AG08396 (cell line): ENCODE data around the gene PRDM16.

Experiments used
- DNase-seq: peaks from one replicate; pipeline ENCODE4 v3.0.0; 2012; ENCODE audit warnings: low spot score, mixed read lengths

PRDM16 gene

DNA sequence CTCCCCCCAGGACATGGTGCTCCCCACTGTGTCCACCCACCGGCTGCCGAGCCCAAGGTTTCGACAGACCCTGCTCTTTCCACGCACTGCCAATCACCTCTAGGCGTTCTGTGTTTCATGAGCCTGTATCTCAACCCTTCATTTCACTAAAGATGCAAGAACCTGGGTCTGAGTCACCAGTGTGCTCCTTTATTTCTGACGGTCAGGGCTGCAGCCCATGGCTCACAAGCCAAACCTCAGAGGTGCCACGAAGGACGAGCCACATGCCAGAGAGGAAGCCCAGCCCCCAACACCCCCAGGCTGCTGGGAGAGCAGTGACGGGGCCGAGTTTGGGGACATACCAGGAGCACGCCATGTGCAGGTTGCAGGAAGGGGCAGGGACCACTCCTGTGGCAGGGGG is 306.2 kb downstream of the PRDM16 start:
- DNase-seq: no peak

DNA sequence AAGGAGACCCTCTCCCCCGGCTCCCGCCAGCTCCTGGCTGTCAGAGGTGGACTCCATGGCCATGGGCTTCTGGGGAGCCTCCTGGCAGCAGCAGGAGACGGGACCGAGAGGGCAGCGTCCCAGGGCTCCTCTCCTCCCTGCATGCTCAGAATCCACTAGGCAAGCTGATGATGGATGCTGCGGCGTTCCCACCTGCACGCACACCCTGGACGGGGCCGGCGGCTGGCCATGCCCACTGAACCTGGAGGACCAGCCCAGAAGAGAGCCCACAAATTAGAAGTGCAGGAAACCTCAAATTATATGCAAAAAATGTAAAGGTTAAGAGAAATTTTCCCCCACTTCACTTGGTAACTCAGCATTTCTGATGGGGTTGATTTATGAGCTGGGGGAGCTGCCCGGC is 308.2 kb downstream of the PRDM16 start:
- DNase-seq: no peak

DNA sequence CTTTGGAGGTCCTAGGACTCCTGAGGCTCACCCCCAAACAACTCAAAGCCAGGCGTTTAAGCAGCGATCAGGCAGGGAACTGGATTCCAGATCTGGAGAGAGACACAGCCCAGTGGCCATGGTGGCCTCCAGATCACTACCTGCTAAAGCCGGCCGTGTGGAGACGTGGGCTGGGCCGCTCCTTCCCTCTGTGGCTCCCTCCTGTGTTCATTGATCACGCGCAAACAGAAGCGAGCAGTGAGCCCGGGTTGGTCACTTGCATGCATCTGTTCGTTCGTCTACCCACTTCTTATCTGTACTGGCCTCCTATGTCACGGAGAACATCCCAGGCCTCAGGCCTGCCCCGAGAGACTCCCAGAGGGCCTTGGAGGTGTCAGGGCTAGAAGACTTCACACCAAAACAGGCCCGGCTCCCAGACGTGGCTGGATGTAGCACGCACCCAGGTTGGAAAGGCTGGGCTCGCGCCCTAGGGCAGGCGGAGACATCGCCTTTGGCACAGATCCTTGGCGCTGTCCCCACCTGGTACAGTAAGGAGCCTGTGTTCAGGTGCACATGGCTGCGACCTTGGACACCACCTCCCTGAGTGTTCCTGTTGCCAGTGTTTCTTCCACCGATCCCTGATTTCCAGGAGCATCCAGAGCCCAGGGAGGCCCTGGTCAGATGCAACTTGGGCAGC is 308.7 kb downstream of the PRDM16 start:
- no peak for DNase-seq

DNA sequence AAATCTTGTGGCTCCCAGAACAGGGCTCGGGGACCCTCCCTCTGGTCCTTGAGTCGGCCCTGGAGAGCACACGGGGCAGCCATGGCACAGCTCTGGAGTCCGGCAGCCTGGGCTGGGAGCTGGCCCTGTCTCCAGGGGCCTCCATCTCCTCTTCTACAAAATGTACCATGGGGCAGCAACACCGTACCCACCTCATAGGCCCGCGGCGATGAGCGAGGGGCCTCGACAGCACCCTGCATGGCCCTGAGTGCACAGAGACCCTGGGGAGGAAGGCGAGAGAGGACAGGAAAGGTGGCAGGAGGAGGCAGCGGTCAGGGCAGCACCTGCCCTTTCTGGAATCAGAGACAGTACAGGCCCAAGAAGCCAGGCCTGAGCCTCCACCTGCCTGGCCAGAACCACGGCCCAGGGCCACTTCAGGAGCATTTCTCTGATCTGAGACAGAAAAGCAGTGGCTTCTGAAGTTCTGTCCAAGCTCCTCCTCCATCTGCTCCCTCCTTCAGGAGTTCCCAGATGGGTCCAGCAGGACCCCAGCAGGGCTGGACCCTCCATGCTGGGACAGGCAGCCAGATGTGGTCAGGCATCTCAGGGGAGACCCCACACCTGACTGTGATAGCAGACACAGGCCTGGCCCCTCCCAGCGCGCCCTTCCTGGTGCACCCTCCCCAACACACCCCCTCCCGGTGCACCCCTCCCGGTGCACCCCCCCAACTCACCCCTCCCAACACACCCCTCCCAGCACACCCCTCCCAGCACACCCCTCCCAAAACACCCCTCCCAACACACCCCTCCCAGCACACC is 309.6 kb downstream of the PRDM16 start:
- DNase-seq: no peak

DNA sequence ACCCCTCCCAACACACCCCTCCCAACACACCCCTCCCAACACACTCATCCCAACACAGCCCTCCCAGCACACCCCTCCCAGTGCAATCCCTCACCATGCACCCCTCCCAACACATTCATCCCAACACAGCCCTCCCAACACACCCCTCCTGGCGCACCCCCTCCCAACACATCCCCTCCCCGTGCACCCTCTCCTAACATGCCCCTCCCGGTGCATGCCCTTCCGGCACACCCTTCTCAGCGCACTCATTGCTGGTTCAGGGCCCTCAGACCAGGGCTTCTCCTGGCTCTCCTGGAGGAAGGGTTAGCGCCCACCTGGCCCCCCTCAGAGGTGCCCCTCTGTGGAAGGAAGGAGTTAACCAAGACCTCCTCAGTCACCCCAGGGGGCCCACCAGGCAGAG is 310.9 kb downstream of the PRDM16 start:
- no peak for DNase-seq

DNA sequence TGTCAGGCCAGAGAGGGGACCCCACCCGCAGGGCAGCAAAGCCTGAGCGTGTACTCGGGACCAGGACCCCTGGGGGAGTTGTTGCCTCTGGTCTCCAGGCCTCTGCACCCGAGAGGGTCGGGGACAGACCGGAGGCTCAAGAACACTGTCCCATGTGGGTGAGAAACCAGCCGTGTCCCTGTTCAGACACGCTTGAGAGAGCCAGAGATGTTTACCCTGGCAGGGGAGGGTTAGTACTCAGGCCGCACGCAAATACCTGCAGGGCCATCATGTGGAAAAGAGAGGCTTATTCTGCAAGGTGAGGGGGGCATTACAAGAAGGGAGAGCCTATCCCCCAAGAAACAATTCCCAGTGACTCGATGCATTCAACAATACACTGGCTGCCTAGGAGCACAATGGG is 311.5 kb downstream of the PRDM16 start:
- DNase-seq: no peak

DNA sequence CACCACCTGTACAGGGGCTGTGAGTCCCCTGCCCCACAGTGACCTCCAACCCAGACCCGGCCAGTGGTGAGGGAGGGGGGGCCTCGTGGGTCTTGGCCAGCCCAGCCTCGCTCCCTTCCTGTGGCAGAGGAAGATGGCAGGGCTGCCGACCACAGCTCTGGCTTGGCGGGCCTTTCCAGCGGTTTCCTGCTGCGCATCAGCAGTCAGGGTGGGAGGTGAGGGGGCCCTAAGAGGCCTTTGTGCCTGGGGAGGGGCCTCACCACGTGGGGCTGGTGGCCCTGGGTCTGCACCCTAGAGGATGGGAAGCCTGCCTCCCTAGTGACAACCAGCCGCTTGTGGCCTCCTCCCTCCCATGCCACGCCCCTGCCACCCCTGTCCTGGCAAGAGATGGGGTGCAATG is 312.9 kb downstream of the PRDM16 start:
- DNase-seq: no peak

DNA sequence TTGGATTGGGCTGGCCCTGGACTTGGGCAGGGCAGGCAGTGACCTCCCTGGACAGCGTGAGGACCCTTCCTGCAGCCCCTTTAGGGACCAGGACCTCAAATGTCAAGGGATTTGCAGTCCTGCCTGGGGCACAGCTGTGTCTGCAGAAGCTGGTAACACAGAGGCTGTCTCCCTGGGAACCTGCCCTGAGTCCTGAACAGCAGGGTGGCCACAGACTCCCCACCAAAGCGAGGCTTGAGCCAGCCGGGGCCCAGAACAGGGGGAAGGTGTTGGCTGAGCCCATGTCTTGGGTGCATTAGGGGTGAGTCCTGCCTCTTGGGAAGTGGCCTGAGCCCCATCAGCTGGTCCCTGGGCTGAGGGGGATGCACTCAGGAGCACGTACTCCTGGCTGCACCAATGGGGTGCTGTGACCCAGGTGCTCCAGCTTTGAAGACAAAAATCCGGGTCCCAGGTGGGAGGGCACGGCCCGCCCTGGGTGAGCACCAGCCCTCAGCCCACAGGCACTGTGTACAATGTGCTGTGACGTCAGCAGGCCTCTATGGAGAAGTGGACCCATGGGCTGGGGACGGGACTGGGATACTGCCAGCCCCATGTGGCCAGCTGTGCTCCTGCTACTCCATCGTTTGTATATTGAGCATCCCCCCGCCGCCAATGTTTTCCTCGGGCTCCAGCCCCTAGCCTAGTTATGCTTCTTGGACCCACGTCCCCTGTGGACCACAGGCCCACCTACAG is 313.5 kb downstream of the PRDM16 start:
- DNase-seq: no peak

DNA sequence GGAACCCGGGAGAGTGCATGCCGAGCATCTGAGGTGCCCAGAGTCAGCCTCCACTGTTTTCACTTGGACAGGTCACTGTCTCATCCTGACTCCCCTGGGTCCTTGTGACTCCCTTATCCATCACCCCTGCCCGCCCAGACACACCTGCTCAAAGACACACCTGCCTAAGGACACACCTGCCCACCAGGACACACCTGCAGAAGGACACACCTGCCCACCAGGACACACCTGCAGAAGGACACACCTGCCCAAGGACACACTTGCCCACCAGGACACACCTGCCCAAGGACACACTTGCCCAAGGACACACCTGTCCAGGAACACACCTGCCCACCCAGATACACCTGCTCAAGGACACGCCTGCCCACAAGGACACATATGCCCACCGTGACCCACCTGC is 314.7 kb downstream of the PRDM16 start:
- DNase-seq: no peak

DNA sequence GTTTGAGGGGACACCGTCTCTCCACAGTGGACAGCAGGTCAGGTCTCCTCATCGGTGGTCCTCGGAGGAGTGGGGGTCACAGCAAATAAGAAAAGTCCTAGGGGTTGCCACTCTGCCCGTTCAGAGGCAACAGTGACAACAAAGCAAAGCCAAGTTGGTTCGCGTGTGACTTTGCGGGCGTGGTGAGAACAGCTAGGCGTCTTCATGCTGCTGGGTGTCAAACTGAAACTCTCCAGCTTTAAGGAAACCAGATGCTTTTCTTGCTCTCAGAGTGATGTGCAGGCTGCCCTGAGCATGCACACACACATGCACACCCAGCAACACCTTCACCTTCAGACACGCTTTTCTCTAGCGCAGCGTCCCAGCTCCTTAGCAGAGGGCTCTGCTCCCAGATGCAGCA is 315.4 kb downstream of the PRDM16 start:
- DNase-seq: no peak

DNA sequence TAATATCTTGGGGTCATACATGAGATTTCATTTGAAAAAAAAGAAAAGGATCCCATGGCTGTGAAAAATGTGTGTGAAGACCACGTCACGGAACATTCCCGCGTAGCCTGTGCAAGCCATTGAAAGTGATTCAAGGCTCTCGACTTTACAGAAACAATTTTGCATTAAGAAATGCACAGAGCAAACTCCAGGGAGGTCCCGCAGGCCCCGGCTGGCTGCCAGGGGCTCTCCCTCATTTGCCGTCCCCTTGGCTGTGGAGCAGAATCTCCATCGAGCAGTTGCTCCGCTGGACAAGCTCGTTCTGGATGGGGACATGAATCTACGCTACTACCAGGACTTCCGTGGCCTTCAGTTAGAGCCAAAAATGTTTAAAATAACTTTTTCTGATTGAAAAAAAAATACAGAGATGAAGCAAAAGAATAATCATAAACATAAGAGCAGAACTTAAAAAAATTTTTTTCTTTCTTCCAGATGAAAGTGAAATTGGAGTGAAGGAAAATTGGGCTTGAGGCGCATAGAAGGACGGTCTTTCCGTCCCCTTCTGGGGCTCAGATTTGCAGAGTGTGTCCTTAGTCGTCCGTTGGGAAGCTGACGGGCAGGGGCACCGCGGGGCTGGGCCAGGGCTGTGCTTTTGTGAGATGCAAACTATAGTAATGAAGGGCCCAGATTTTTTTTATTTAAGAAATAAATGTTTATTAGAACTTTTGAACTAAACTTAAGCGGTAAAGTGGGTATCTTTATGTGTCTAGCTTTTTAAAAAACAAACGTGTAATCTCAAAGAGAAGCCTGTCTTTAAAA is 317.4 kb downstream of the PRDM16 start:
- no peak for DNase-seq

DNA sequence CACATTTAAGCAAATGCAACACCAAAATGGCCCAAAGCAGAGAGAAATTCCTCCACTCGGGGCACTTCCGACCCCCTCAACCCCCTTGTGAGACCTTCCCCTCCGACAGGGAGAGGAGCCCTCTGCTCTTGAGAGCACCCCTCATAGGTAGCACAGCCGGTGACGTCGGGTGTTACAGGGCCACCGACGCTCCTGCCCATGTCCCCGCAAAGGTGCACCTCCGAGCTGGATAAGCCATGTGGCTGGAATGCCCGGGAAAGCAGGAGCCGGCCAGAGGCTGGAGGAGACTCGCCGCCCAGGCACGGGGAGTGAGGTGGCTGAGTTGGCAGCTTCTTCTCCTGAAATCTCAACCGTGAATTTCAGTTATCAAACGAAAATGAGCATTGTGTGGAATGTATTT is 318.4 kb downstream of the PRDM16 start:
- no peak for DNase-seq

DNA sequence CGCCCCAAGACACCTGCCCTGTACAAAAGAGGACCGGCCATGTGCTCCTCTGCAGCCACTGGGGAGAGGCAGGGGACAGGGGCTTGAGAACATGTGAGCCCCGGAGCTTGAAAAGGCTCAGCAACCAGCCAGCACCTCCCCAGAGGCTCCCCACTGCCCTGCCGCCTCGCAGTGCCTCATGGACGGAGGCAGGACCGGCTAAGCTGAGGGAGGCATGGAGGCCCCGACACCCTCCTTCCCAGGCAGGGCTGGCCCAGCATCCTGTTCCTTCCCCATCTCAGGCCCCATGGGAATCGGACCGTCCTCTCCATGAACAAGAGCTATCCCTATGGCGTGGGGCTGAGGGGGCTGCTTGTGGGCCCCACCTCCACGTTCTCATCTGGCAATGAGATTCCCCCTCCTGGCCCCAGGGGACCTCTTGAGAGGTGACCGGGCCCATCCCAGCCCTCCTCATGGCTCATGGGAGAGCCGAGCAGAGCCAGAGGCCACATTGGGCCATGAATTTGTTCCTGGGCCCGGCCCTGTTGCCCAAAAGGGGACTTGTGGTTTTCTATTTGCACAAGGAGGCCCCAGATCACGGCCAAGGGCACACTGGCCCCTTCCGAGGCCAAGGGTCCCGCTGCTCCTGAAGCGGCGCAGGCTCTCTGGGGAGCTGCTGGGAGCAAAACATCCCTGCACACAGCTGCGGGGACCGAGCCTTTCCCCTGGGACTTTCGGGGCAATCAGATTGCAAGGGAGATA is 320.3 kb downstream of the PRDM16 start:
- no peak for DNase-seq

DNA sequence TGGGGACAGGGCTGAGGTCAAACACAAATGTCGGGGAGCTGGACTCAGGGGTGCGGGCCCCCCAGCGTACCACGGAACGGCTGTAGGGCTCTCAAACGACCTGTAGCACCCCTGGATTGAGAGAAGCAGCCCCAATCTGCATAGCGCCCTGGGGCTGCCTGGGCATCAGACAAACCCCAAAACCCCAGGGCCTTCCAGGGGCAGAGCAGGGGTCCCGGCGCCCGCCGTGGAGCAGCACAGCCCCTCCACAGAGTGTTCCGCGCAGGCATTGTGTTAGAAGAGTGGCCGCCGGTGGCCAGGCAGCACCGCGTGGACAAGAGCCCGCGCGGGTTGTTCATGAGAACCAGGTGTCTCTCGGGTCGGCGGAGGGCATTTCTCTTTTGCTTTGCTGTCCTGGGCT is 321.3 kb downstream of the PRDM16 start:
- no peak for DNase-seq

DNA sequence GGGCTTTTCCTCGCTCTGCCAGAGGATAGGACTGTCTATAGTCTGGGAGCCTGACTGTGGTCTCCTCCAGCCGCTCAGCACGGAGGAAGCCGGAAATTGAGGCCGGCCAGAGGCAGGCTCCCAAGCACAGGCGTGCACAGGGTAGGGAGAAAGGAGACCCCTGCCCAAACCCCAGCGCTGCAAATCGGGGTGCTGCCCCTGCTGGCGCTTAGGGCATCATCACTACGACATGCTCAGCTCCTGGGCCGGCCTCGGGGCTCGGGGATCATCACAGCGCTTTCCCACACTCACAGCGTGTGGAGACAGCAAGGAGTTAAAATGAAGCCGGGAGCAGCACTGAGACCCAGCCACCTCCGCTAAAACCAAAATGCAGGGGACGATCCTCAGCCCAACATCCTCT is 322.7 kb downstream of the PRDM16 start:
- no peak for DNase-seq

DNA sequence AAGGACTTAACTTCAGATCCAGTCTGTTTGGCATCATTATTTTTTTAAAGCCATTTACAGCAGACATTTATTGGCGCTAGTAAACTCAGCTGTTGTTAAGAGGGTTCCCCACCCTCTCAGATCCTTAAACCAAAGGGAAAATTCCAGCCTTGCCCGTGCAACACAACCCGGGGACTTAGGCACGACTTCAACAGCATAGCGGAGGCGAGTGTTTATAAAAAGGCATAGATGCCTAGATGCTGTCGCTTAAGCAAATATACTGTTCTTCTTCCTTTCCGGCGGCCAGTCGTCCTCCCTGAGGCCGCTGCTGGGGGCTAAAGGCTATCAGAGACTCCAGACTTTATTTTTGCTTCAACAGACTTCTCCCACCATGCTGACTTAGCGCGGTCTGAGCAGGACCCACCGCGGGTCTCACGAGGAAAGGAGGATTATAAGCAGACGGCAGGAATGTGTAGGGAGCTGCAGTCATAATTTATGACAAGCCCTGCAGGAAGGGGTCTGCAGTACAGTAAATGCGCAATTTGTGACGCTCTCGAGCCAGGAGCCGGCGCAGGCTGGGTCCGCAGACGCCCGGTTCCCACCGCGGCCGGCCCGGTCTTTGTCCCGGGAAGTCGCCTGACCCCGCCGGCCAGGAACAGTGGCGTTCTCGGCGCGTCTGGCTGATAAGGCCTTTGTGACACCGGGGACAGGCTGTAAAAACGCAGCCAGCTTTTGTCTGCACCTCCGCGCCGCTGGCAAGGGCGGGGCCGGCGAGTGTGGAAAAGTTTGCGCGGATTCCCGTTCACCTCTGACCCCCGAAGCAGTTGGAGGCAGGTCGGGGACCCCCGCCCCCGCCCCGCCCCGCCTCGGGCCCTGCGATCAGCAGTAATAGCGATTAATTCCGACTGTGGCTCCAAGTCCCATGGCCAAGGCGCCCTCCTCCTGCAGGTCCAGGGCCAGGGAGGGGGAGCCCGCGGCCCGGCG is 324.3 kb downstream of the PRDM16 start:
- DNase-seq: peak; percentile 39

DNA sequence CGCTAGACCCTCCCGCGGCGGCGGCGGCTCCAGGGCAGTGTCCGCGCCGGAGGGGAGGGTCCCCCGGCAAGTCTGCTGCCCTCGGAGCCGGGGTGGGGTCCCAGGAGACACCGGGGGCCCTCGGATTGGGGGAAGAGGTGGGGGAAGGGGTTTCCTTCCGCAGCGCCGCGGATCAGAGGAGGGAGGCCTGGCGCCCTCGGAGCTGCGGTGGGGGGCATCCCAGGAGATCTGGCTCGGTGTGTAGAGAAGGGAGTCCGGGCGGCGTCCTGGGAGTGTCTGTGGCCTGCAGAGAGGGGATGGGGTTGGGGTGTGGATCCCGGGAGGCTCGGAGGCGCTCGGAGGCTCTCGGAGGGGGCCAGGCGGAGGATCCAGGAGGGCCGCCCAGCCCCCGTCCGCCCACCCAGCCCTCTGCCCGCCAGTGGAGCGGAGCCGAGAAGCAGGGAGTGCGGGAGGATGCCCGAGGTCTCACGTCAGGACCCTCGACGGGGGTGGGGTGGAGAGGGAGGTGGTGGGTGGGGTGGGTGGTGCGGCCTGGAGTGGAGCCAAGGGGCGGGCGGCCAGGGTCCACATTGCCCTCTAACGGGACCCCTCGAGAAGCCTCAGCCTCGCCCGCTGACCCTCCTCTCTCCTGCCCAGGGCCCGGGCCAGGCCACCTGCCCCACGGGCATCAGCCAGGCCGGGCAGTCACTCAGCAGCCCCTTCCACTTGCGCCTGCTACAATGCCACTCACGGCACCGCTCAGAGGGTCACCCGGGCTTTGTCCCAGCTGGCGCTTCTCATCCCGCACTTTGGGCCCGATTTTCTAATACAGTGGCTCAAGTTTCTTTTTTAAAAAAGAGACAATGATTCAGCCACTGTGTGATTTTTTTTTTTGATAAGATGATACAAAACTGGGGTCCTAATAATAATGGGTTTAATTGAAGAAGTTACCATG is 325.3 kb downstream of the PRDM16 start:
- DNase-seq: no peak

DNA sequence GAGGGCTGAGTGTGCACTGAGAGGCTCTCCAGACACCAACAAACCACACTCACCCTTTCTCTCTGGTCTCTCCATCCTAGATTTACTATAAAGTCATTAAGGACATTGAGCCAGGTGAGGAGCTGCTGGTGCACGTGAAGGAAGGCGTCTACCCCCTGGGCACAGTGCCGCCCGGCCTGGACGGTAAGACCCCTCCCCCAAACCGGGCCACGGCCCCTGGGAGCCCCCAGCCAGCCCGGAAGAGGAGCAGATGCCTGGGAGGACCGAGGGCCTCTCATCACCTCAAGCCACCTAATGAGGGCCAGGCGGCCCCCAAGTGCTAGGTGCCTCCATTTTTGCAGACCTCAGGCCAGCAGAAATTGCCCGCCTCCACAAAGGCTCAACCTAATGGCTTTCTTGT is 327.4 kb downstream of the PRDM16 start:
- DNase-seq: no peak

DNA sequence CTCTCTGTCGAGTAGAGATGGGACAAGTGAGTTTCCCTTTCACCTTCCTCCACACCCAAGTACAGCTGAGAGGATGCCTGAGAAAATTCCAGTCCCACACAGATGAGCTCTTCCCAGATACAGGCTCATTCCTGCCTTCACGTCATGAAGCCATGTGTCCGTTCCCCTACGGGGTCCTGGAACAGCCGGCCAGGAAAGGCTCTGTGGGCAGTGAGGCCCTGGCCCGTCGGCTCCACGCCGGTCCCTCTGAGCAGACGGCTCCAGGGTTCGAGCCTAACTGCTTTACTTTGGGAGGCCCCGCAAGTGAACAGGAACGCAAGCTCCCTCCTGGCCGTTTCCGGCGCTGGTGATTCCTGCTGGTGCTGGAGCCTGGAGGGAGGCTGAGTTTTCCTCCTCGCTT is 328.3 kb downstream of the PRDM16 start:
- DNase-seq: no peak
